Measurements from ENCODE around the gene SPP1.
"Not testable (repeated sequence)": the region's sequence is repeated elsewhere in the genome, so short reads cannot be mapped to it uniquely, and the experiment has no call there.

Gene SPP1

DNA sequence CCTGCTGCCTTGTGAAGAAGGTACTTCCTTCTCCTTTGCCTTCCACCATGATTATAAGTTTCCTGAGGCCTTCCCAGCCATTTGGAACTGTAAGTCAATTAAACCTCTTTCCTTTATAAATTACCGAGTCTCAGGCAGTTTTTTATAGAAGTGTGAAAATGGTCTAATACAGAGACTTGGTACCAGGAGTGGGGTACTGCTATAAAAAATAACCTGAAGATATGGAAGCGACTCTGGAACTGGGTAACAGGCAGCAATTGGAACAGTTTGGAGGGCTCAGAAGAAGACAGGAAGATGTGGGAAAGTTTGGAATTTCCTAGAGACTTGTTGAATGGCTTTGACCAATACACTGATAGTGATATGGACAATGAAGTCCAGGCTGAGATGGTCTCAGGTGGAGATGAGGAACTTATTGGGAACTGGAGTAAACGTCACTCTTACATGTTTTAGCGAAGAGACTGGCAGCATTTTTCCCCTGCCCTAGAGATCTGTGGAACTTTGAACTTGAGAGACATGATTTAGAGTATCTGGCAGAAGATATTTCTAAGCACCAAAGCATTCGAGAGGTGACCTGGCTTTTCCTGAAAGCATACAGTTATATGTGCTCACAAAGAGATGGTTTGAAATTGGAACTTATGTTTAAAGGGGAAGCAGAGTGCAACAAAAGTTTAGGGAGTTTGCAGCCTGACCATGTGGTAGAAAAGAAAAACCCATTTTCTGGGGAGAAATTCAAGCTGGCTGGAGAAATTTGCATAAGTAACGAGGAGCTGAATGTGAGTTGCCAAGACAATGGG, 50.6 kb downstream of the SPP1 start:
- DNase-seq (ENCODE audit: low spot score): not testable (repeated sequence)

DNA sequence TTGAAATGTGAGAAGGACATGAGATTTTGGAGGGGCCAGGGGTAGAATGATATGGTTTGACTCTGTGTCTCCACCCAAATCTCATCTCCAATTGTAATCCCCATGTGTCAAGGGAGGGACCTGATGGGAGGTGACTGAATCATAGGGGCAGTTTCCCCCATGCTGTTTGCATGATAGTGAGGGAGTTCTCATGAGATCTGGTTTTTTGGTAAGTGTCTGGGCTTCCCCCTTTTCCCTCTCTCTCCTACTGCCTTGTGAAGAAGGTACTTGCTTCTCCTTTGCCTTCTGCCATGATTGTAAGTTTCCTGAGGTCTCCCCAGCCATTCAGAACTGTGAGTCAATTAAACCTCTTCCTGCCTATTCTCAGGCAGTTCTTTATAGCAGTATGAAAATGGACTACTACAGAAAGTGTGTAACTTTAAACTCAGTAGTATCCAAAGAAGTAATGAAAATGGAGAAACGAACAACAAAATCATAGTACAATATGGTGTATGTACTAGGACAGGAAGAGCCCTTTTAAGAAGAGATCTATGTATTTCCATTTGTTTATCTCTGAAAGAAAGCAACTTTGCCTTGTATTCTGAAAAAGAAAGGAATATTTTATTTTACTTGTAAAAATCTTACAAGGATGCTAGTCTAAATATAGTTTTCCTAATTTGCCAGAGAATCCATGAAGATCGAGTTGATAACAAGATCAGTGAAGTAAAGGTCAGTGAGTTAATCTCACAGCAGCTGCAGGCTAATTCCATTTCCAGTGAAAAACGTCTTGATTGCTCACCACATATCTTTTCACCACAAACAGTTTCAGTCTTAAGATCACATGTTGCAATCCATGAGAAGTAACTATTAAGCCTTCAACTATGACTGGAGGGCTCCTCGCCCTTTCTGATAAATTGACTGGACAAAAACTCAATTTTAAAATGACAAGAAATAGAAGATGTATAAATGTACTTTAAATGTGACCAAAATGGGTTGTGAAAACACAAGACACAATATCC, 52.4 kb downstream of the SPP1 start:
- DNase-seq (ENCODE audit: low spot score): no peak

DNA sequence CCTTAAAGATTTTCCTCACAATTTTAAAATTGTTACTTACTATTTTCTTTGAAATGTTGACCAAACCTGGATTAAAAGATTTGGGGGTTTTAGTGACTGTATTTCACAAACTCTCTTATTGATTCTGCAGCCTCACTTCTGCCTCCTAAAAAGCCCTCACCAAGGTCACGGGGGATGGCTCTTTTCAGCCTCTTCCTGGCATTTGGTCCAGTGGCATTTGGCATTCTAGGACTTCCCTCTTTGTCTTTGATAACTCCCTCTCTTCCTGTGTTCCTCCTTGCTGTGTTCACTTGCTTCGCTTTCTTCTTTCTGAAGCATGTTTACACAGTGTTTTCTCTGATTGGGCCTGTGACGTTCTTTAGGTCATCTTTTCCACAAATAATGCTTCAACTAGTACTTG, 53.4 kb downstream of the SPP1 start:
- DNase-seq (ENCODE audit: low spot score): no peak

GRCh38 chr4:88029556-88029955, 54.0 kb downstream of the SPP1 start:
- DNase-seq (ENCODE audit: low spot score): no peak

DNA sequence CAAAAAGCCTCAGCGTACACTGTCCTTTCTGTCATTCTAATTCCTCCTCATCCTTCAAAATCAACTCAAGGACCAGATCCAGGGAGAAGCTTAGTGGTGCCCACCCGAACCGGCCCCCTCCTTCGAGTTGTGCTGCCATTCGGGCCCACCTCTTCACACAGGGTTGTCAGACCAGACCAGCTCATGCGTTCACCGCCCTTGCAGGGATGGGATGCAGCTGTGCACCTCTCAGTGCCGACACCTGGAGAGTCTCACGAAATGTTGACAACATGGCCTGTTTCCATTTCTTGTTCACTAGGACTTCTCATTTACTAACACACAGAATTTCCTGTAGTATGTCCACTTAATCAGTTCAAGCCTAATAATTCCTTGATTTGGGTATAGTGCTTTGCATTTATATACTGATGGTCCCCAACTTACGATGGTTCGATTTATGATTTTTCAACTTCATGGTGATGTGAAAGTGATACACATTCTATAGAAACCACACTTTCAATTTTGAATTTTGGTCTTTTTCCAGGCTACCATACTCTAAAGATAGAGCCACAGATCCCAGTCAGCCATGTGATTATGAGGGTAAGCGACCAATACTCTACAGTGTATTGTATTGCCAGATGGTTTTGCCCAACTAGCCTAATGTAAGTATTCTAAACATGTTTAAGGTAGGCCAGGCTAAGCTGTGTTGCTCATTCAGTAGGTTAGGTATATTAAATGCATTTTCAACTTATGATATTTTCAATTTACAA, 55.2 kb downstream of the SPP1 start:
- DNase-seq (ENCODE audit: low spot score): no peak
